ENCODE measurements around the gene GMPR. TPM values are rescaled to one million over a fixed set of nuclear protein-coding genes. Genes with fewer than 3 reads are reported as not detected.
A peak's percentile ranks its signal among the peaks of the same experiment; 100 is the strongest.

Gene GMPR
- total RNA-seq = 1 to 10 TPM; 2.0 to 9.2 (median 3.9) TPM
- long read RNA-seq, donor 1, transcript GMPR-201 (9 exons, 1,515 nt) = major isoform, 13 of 15 reads
- long read RNA-seq, donor 1, partial matches to known transcripts = 1 of 15 reads
- long read RNA-seq, donor 1, other reads (novel, unspliced or antisense) = 1 of 15 reads
- long read RNA-seq, donor 2, partial matches to known transcripts = 0 of 2 reads
- long read RNA-seq, donor 2, other reads (novel, unspliced or antisense) = 0 of 2 reads

GRCh38 chr6:16238057-16238962 lies at the start of gene GMPR:
GMPR (plus strand) TSS chr6:16238587; CDS start chr6:16238694, 107 bp downstream.
- ATAC-seq = peak; percentile 79
- intact Hi-C loops (cut with DNase I, micrococcal nuclease) = no loop called here
- TF ChIP-seq CTCF (IDR thresholded peaks at IDR 0.05) = no peak

GRCh38 chr6:16190214-16190613 lies 48.2 kb upstream of the GMPR start:
- ATAC-seq (peak; percentile 49), DNase-seq (no peak)
- intact Hi-C loops (cut with DNase I, micrococcal nuclease) = no loop called here
- TF ChIP-seq CTCF (IDR thresholded peaks at IDR 0.05) = no peak
- H3K4me1 ChIP-seq (ENCODE audit: low read depth) = no peaks in the 10 kb centered on the region
- no peaks in the 10 kb centered on the region for H3K9me3 ChIP-seq
- no peak overlapping the region for H3K4me3 ChIP-seq
- no peaks in the 10 kb centered on the region for H3K36me3 ChIP-seq (ENCODE audit: low read depth)

More at GRCh38 chr6:16238057-16238962, at the start of gene GMPR:
- no peaks in the 10 kb centered on the region for H3K36me3 ChIP-seq (ENCODE audit: low read depth)
- no peaks in the 10 kb centered on the region for H3K9me3 ChIP-seq
- DNase-seq = peak; percentile 68 to 85 (median 83)
- H3K4me3 ChIP-seq = peak within 1 kb of the TSS; percentile 19
- peaks cover 12% of the 10 kb centered on the region for H3K4me1 ChIP-seq (ENCODE audit: low read depth)

GRCh38 chr6:16196260-16196983 lies 42.0 kb upstream of the GMPR start:
- no peaks in the 10 kb centered on the region for H3K4me1 ChIP-seq (ENCODE audit: low read depth)

GRCh38 chr6:16196984-16197546 lies 41.3 kb upstream of the GMPR start:
- ATAC-seq = no peak

More at GRCh38 chr6:16196260-16196983, 42.0 kb upstream of the GMPR start:
- no peak for TF ChIP-seq CTCF (IDR thresholded peaks at IDR 0.05)
- H3K9me3 ChIP-seq = no peaks in the 10 kb centered on the region
- intact Hi-C loops (cut with DNase I, micrococcal nuclease) = no loop called here
- H3K36me3 ChIP-seq (ENCODE audit: low read depth) = no peaks in the 10 kb centered on the region
- ATAC-seq (no peak), DNase-seq (no peak)
- H3K4me3 ChIP-seq = no peak overlapping the region

More at GRCh38 chr6:16196984-16197546, 41.3 kb upstream of the GMPR start:
- no peak for DNase-seq
- Histone ChIP-seq H3K4me3 (no peak overlapping the region), H3K36me3 (ENCODE audit: low read depth) (no peaks in the 10 kb centered on the region), H3K9me3 (no peaks in the 10 kb centered on the region), H3K4me1 (ENCODE audit: low read depth) (no peaks in the 10 kb centered on the region)
- intact Hi-C loops (cut with DNase I, micrococcal nuclease) = no loop called here
- TF ChIP-seq CTCF (IDR thresholded peaks at IDR 0.05) = no peak
